Measurements from ENCODE around the gene PEX14. TPM values are rescaled to one million over a fixed set of nuclear protein-coding genes. Genes with fewer than 3 reads are reported as not detected.
A peak's percentile ranks its signal among the peaks of the same experiment; 100 is the strongest.

PEX14 gene
- total RNA-seq, 1 donor from 2014 or later: 28.0 TPM

DNA sequence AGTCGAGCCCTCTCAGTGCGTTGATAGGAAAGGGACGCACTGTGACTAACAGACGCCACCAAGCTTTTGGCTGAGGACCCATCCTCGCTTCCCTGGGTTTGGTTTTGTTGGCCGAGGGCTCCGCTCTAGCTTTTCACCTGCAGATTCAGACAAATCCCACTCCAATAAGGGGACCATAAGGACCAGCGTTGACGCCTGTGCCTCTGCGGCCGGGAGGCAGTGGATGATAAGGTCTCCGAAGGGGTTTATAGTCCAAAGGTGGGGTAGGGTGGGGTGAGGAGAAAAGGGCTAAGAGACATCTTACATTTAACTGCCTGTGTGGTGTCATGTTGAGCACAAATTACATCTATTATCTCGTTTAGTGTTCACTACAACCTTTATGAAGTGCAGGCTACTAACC is 760 bp downstream of the PEX14 start:
- Mint-ChIP-seq H3K4me1 (peaks cover 48% of the 10 kb centered on the region), H3K9me3 (no peaks in the 10 kb centered on the region), H3K36me3 (ENCODE audit: low read depth) (no peaks in the 10 kb centered on the region), H3K4me3 (peak overlapping the region; percentile 92), H3K27me3 (ENCODE audit: low read depth) (no peaks in the 10 kb centered on the region), H3K27ac (ENCODE audit: unreplicated experiment) (no peak overlapping the region)
- TF ChIP-seq, protein P1, sequence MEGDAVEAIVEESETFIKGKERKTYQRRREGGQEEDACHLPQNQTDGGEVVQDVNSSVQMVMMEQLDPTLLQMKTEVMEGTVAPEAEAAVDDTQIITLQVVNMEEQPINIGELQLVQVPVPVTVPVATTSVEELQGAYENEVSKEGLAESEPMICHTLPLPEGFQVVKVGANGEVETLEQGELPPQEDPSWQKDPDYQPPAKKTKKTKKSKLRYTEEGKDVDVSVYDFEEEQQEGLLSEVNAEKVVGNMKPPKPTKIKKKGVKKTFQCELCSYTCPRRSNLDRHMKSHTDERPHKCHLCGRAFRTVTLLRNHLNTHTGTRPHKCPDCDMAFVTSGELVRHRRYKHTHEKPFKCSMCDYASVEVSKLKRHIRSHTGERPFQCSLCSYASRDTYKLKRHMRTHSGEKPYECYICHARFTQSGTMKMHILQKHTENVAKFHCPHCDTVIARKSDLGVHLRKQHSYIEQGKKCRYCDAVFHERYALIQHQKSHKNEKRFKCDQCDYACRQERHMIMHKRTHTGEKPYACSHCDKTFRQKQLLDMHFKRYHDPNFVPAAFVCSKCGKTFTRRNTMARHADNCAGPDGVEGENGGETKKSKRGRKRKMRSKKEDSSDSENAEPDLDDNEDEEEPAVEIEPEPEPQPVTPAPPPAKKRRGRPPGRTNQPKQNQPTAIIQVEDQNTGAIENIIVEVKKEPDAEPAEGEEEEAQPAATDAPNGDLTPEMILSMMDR (conservative IDR thresholded peaks at IDR 0.05): no peak
- DNase-seq (ENCODE audit: low read depth, low spot score): no peak

DNA sequence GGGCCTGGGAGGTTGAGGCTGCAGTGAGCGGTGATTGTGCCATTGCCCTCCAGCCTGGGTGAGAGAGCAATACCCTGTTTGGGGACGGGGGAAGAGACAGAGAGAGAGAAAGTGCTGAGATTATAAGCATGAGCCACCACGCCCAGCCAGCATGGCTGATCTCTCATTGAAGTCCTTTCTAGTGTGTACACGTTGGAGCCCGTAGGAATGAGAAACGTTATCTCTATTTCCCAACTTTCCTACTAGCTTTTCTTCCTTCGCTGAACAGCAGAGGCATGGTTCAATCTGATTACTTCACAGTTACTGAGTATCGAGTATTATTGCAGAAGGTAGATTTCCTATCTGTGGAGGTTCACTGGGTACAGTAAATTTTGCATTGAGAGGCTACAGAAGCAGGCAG is 4.5 kb downstream of the PEX14 start:
- TF ChIP-seq, protein P1 (conservative IDR thresholded peaks at IDR 0.05): no peak
- Mint-ChIP-seq H3K36me3 (ENCODE audit: low read depth) (peaks cover 3% of the 10 kb centered on the region), H3K9me3 (no peaks in the 10 kb centered on the region), H3K4me3 (no peak overlapping the region), H3K27ac (ENCODE audit: unreplicated experiment) (no peak overlapping the region), H3K27me3 (ENCODE audit: low read depth) (no peaks in the 10 kb centered on the region), H3K4me1 (peaks cover 20% of the 10 kb centered on the region)
- DNase-seq (ENCODE audit: low read depth, low spot score): no peak

DNA sequence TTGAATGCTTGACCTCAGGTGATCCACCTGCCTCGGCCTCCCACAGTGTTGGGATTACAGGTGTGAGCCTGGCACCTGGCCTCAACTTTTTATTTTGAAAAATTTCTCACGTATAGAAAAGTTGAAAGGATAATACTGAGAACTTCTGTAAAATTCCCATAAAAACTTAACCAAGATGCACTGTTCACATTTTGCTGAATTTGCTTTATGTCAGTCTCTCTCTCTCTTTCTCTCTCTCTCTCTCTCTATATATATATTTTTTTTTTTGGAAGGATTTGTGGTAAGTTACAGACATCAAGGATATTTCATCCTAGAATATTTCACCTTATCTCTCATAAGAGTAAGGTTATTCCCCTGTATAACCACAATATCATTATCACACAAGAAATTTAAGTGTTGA is 5.9 kb downstream of the PEX14 start:
- Mint-ChIP-seq H3K27me3 (ENCODE audit: low read depth) (no peaks in the 10 kb centered on the region), H3K9me3 (no peaks in the 10 kb centered on the region), H3K4me1 (peaks cover 11% of the 10 kb centered on the region), H3K27ac (ENCODE audit: unreplicated experiment) (no peak overlapping the region), H3K36me3 (ENCODE audit: low read depth) (peaks cover 6% of the 10 kb centered on the region), H3K4me3 (no peak overlapping the region)
- no peak for DNase-seq (ENCODE audit: low read depth, low spot score)
- TF ChIP-seq, protein P1 (conservative IDR thresholded peaks at IDR 0.05): no peak

DNA sequence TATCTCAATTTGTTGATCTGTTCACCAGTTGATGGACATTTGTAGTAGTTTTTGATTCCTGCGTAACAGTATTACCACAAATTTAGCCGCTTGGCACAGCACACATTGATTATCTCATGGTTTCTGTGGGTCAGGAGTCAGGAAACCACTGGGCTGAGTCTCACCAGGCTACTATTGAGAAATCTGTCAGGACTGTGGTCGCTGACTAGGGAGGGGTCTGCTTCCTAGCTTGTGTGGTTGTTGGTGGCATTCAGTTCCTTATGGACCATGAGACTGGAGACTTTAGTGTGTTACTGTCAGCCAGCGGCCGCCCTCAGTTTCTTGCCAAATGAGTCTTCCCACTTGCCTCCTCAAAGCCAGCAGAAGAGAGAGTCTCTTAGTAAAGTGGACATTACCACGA is 9.8 kb downstream of the PEX14 start:
- TF ChIP-seq, protein P1 (conservative IDR thresholded peaks at IDR 0.05): no peak
- Mint-ChIP-seq H3K4me3 (no peak overlapping the region), H3K27me3 (ENCODE audit: low read depth) (peaks cover 3% of the 10 kb centered on the region), H3K27ac (ENCODE audit: unreplicated experiment) (no peak overlapping the region), H3K36me3 (ENCODE audit: low read depth) (peaks cover 8% of the 10 kb centered on the region), H3K9me3 (no peaks in the 10 kb centered on the region), H3K4me1 (peaks cover 4% of the 10 kb centered on the region)
- DNase-seq (ENCODE audit: low read depth, low spot score): no peak

DNA sequence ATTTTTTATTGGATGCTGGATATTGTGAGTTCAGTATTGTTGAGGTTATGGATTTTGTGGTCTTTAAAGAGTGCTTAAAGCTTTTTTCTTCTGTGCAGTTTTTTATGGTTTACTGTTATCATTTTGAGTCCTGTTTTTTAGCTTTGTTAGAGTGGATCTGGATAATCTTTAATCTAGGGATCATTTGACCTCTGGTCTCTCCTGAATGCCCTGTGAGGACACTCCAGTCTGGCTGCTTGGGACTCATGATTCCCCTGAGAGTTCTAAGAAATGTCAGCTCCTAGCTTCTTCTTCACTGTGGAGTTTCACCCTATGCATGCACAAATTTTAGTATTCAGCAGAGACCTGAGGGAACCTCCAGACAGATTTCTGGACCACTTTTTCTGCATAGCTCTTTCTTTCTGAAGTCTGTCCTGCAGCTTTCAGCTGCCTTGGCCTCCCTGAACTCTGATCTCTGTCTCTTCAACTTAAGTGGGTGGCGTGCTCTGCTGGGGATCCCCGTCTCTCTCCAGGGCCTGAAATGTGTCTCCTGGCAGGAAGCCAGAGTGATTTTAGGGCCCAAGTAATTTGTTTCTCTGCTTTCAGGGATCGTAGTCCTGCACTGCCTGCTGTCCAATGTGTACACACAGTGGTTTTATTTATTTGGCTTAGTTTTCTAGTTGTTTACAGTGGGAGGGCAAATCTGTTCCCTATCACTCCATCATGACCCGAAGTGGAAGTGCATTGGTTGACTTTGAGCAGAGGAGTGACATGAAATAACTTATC is 14.7 kb downstream of the PEX14 start:
- H3K9me3 Mint-ChIP-seq: no peaks in the 10 kb centered on the region
- H3K27ac Mint-ChIP-seq (ENCODE audit: unreplicated experiment): no peak overlapping the region

More for the DNA sequence above, 14.7 kb downstream of the PEX14 start:
- H3K4me1 Mint-ChIP-seq: peaks cover 28% of the 10 kb centered on the region
- no peak overlapping the region for H3K4me3 Mint-ChIP-seq
- H3K36me3 Mint-ChIP-seq (ENCODE audit: low read depth): peaks cover 7% of the 10 kb centered on the region
- TF ChIP-seq, protein P1 (conservative IDR thresholded peaks at IDR 0.05): no peak
- peaks cover 17% of the 10 kb centered on the region for H3K27me3 Mint-ChIP-seq (ENCODE audit: low read depth)
- no peak for DNase-seq (ENCODE audit: low read depth, low spot score)

Measured in neural crest cell (in vitro differentiated cells).